ENCODE data around the gene CLPTM1L.

DNA sequence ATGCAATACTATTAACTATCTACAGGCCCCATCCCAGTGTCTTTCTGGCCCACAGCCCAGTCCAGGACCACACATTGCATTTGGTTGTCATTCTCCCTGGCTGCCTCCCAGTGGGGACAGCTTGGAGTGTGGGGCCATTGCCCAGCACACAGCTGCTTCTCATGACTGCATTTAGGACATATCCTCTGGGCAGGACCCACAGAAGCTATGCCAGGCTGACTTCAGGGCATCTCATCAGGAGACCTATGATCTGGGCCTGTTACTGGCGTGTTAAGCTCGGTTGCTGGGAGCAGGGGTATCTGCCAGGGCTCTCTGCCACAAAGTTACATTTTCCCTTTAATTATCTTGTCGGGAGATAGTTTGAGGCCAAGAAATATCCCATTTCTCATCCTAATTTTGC lies 32.1 kb upstream of the CLPTM1L start:
- TF ChIP-seq CTCF (IDR thresholded peaks at IDR 0.05 in 8 of 11, conservative IDR thresholded peaks at IDR 0.05 in 3 of 11) (no peak), POLR2AphosphoS5 (IDR thresholded peaks at IDR 0.05) (no peak), POLR2A (IDR thresholded peaks at IDR 0.05) (no peak)
